Eye (tissue), 1 donor: ENCODE data around the gene NBPF11.
"Not testable (repeated sequence)": the region's sequence is repeated elsewhere in the genome, so short reads cannot be mapped to it uniquely, and the experiment has no call there.

Source experiments
- DNase-seq: peaks from one replicate; pipeline ENCODE4 v3.0.0-alpha.2; 2015

The NBPF11 gene

GRCh38 chr1:148150014-148150413, 2.1 kb downstream of the NBPF11 start:
- DNase-seq = peak; percentile 0

DNA sequence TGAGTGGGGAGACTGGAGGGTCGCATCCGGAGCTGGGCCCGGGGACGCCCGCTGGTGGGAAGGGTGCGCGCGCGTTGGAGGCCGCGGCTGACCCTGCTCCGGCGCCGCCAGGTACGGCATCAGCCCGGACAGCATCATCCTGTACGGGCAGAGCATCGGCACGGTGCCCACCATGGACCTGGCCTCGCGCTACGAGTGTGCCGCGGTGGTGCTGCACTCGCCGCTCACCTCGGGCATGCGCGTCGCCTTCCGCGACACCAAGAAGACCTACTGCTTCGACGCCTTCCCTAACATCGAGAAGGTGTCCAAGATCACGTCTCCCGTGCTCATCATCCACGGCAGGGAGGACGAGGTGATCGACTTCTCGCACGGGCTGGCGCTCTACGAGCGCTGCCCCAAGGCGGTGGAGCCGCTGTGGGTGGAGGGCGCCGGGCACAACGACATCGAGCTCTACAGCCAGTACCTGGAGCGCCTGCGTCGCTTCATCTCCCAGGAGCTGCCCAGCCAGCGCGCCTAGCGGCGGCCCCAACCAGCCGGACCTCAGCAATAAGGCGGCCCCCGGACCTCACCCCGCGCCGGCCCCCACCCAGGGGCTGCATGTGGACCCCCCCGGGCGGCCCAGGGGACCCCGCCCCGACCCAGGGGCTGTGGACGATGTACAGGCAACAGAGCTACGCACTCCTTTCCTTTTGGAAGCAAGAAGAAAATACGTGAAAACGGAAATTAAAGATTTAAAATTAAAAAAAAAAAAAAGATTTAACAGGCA, 2.8 kb downstream of the NBPF11 start:
- DNase-seq = peak; percentile 9

- DNase-seq = peak; percentile 0
Measured at GRCh38 chr1:148147052-148147838, 4.8 kb downstream of the NBPF11 start.

DNA sequence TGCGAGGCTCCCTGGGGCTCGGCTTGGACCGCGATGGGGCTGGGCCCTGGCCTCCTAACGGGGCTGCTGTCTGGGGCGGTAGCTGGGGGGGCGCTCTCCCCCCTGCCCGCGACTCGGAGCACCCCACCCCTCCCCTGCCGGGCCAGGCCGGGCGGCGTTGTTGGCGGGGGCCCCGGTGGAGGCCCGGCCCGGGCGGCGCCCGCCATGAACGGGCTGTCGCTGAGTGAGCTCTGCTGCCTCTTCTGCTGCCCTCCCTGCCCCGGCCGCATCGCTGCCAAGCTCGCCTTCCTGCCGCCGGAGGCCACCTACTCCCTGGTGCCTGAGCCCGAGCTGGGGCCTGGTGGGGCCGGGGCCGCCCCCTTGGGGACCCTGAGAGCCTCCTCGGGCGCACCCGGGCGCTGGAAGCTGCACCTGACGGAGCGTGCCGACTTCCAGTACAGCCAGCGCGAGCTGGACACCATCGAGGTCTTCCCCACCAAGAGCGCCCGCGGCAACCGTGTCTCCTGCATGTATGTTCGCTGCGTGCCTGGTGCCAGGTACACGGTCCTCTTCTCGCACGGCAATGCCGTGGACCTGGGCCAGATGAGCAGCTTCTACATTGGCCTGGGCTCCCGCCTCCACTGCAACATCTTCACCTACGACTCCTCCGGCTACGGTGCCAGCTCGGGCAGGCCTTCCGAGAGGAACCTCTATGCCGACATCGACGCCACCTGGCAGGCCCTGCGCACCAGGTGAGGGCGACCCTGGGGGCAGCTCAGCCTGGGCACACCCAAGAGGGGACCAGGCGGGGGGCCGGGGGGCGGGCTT, 5.7 kb downstream of the NBPF11 start:
- DNase-seq = not testable (repeated sequence)

GRCh38 chr1:148143223-148143622, 8.9 kb downstream of the NBPF11 start:
- not testable (repeated sequence) for DNase-seq

GRCh38 chr1:148141936-148142335, 10.1 kb downstream of the NBPF11 start:
- not testable (repeated sequence) for DNase-seq

- DNase-seq = not testable (repeated sequence)
Measured at GRCh38 chr1:148138606-148139005, 13.5 kb downstream of the NBPF11 start.

DNA sequence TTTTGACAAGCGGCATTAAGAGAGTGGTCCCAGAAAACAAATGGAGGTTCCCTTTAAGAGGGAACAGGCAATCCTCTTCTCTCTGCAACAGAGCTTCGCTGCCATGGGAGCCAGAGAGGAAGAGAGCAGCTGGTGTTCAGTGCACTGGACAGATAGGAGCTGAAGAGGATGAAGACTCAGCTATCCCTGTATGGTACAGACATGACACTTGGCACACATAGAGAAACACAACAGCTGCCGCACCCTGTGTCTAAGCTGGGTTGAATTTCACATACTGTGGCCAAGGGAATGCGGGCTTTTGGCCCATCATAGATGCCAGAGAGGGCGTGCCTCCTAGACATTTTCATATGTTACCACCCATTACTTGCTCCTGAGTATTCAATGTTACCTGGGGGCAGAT, 29.7 kb downstream of the NBPF11 start:
- DNase-seq = peak; percentile 0

DNA sequence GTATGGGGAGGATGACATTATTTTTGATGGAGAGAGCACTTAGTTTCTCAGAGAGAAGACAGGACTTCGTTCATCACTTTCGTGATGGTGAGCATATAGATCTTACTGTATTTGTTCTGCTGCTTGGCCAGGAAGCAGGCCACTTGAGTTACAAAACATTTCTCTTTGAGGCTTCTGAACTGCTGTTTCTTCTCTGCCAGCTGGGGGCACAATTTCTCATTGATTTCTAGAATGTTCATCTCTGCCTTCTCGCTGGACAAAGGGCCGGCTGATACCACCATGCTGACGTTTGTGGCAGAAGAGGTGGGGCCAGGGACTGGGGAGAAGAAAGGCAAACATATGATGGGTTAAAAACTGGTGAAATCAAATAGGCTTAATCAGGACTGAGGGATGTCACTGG, 31.7 kb downstream of the NBPF11 start:
- peak; percentile 18 for DNase-seq

DNA sequence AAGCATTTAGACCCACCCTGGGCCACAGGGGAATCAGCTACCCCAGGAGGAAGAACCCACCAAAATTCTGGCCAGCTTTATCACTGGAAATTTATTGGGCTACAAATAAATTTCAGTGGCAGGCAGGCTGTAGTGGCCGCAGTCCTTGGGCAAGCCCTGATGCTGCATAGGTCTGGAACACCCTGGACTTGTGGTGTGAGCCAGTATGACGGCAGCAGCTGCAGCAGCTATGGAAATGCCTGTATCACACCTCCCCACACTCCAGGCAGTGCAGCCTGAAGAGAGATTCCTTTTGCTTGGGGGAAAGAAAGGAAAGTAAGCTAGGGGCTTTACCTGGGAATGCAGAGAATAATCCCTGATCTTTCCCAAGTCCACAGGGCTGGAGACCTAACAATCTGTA, 56.3 kb downstream of the NBPF11 start:
- not testable (repeated sequence) for DNase-seq

DNA sequence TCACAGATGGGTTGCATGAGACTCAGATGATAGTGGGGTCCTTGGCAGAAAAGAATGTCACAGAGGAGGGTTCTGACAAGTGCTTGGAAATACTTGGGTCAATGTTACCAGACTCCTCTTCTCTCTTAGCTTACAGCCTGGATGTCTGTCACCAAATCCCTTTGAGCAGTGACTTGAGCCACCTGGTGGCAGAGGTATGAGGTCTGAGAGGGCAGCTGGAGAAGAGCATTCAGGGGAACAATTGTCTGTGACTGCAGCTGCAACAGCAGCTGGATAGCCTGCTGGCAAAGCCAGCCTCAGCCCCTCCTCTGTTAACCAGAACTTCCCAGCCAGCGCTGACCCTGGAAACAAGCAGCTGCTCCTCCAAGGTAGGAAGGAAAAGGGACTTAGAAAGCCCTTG, 65.9 kb downstream of the NBPF11 start:
- DNase-seq = not testable (repeated sequence)

DNA sequence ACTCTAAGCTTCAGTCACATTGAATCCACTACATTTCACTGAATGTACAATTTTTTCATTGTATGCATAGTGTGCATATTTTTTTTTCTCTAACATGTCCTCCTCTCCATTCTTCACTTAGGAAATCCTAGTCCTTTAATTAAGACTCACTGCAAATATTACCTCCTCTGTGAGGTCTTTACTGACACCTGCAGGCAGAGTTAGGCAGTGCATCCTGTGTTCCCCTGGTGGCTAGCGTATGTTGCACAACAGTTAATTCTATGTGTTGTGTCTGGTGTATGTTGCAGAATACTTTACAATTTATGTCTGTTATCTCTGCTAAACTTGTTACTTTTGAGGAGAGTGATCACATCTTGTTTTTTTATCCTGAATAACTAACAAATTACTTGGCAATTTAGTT, 70.9 kb downstream of the NBPF11 start:
- DNase-seq = not testable (repeated sequence)

DNA sequence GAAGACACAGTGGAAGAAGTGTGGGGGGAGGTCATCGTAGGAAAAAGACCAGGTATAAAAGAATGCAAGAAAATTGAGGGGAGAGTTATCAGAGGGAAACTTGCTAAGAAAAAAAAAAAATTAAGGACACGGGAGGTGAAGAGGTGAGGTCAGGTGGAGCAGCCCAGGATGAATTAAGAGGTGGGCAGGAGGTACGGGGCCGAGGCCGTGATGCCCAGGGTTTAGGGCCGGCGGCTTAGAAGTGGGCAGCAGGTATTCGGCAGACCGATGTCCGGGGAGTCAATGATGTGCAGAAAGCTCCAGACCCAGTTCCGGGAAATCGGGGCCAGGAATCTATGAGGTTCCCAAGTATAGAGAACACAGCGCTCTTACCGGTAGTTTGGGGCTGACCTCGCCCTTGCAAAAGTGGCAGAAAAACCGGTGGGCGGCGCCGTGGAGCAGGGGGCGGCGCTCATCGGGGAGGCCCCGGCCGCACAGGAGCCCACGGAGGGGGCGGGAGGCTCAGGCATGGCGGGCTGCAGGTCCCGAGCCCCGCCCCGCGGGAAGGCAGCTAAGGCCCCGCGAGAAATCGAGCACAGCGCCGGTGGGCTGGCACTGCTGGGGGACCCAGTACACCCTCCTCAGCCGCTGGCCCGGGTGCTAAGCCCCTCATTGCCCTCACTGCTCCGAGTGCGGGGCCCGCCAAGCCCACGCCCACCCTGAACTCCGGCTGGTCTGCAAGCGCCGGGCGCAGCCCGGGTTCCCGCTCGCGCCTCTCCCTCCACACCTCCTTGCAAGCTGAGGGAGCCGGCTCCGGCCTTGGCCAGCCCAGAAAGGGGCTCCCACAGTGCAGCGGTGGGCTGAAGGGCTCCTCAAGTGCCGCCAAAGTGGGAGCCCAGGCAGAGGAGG, 73.2 kb downstream of the NBPF11 start:
- not testable (repeated sequence) for DNase-seq

- DNase-seq = not testable (repeated sequence)
Measured at GRCh38 chr1:148078090-148078489, 74.0 kb downstream of the NBPF11 start.

DNA sequence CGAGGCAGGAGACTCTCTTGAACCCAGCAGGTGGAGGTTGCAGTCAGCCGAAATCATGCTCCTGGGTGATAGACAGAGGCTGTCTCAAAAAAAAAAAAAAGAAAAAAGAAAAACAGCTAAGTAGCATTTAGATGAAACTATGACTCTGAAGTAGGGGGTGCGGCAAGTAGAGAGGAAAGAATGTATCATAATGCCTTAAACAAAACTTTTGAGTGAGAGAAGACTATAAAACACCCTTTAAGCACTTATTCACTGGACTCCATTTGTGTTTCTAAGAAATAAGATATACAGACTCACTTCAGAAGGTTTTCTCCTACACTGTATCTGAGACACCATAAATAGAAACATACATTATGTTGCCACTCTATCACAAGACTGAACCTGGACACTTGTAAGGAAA, 74.6 kb downstream of the NBPF11 start:
- DNase-seq = not testable (repeated sequence)

- not testable (repeated sequence) for DNase-seq
Measured at GRCh38 chr1:148073392-148073791, 78.7 kb downstream of the NBPF11 start.

DNA sequence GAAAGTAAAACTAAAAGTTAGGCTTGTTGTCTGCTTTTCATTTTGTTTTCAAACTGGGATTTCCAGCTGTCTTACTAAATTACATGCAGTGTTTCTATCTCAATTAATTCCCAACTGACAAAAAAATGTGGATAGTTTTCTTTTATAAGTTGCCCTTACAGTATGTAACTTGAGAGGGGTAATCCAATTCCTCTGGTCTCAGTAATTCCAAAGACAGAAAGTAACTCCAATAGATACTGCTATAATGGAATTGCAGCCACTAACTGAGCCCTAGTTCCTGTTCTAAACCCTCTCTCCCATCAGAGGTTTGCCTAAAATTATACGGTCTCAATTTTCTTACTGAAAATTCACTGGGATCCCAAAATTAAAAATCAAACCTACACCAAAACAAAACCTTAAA, 83.5 kb downstream of the NBPF11 start:
- DNase-seq = not testable (repeated sequence)

GRCh38 chr1:148068201-148068600, 83.9 kb downstream of the NBPF11 start:
- not testable (repeated sequence) for DNase-seq

GRCh38 chr1:148060294-148060701, 91.8 kb downstream of the NBPF11 start:
- peak; percentile 31 for DNase-seq

DNA sequence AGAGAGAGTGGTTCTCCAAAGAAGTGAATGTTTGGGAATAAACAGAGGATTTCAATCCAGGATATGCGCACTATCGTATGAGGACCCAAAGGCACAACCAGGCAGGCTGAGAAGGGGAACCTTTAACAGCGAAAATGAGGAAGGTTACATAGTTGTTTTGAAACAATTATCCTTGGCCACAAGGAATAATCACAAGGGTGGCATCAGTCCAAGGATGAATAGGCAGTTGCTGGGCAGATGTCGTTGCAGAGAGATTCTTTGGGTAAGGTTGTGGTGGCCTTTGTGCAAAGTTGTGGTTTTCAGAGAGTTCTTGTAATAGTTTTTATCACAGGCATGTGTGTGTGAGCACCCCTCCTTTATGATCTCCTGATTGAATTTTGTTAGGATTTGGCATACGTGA, 94.7 kb downstream of the NBPF11 start:
- not testable (repeated sequence) for DNase-seq
